OCI-LY7 (cell line): ENCODE data around the gene ADAMTS17.

Experiments used
- EZH2phosphoT487 ChIP-seq: fragments of 200-600 bp; sonication (generic); IDR thresholded peaks from 2 replicates; pipeline ENCODE4 v1.6.1; 2018; ENCODE audit warnings: low read depth, borderline replicate concordance, mild to moderate bottlenecking, mixed run types, antibody characterized with exemption, low read length, moderate library complexity, mixed read lengths
- TF ChIP-seq, protein P1 (sequence below): fragments of 200-600 bp; sonication (generic); conservative IDR thresholded peaks from 2 replicates; pipeline ENCODE4 v1.5.1; 2014; ENCODE audit warnings: mild to moderate bottlenecking, antibody characterized with exemption, low read length, moderate library complexity, mixed read lengths

- TF ChIP-seq, protein P1, sequence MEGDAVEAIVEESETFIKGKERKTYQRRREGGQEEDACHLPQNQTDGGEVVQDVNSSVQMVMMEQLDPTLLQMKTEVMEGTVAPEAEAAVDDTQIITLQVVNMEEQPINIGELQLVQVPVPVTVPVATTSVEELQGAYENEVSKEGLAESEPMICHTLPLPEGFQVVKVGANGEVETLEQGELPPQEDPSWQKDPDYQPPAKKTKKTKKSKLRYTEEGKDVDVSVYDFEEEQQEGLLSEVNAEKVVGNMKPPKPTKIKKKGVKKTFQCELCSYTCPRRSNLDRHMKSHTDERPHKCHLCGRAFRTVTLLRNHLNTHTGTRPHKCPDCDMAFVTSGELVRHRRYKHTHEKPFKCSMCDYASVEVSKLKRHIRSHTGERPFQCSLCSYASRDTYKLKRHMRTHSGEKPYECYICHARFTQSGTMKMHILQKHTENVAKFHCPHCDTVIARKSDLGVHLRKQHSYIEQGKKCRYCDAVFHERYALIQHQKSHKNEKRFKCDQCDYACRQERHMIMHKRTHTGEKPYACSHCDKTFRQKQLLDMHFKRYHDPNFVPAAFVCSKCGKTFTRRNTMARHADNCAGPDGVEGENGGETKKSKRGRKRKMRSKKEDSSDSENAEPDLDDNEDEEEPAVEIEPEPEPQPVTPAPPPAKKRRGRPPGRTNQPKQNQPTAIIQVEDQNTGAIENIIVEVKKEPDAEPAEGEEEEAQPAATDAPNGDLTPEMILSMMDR = no peak
- TF ChIP-seq EZH2phosphoT487 = no peak
These were observed 244.2 kb downstream of the ADAMTS17 start for GRCh38 chr15:100097342-100098127.
